ENCODE results near the gene ITSN2.

GRCh38 chr2:24253303-24253919 lies 106.9 kb downstream of the ITSN2 start:
- TF ChIP-seq POLR2A (IDR thresholded peaks at IDR 0.05) (no peak), CTCF (IDR thresholded peaks at IDR 0.05) (no peak), EP300 (IDR thresholded peaks at IDR 0.05; ENCODE audit: low read depth) (no peak), POLR2AphosphoS5 (IDR thresholded peaks at IDR 0.05) (no peak)

Data from transverse colon (tissue), 4 donors.